RWPE2 (cell line): ENCODE results near the gene PAX8.
"Not testable (repeated sequence)": the region's sequence is repeated elsewhere in the genome, so short reads cannot be mapped to it uniquely, and the experiment has no call there.

Experiments used
- ATAC-seq: fragments of 200-7000 bp; cut with Tn5 transposase; 3 replicates; pipeline ENCODE4 v1.9.1; 2021; ENCODE audit warnings: low read depth
- DNase-seq: peaks from one replicate; pipeline ENCODE4 v3.0.0-alpha.2; 2020; ENCODE audit warnings: low spot score
- H3K27ac ChIP-seq: fragments of 450-650 bp; 2 replicates; pipeline ENCODE4 v1.5.1; 2017; ENCODE audit warnings: mild to moderate bottlenecking; ENCODE audit not compliant: poor library complexity, severe bottlenecking
- H3K27me3 ChIP-seq: fragments of 250-450 bp; sonication (Bioruptor Pico); 2 replicates; pipeline ENCODE4 v1.5.1; 2021; ENCODE audit warnings: mild to moderate bottlenecking, moderate library complexity; ENCODE audit not compliant: insufficient read depth, poor library complexity, severe bottlenecking
- H3K36me3 ChIP-seq: fragments of 250-450 bp; sonication (Bioruptor Pico); 2 replicates; pipeline ENCODE4 v1.5.1; 2020; ENCODE audit warnings: low read depth, mild to moderate bottlenecking, moderate library complexity
- H3K4me1 ChIP-seq: fragments of 250-450 bp; sonication (Bioruptor Pico); 2 replicates; pipeline ENCODE4 v1.5.1; 2021; ENCODE audit warnings: mild to moderate bottlenecking, moderate library complexity; ENCODE audit not compliant: insufficient read depth, poor library complexity, severe bottlenecking
- H3K4me3 ChIP-seq: fragments of 250-450 bp; sonication (Bioruptor Pico); 2 replicates; pipeline ENCODE4 v1.5.1; 2021; ENCODE audit warnings: mild to moderate bottlenecking, moderate library complexity; ENCODE audit not compliant: severe bottlenecking
- H3K9me3 ChIP-seq: fragments of 250-450 bp; sonication (Bioruptor Pico); 2 replicates; pipeline ENCODE4 v1.5.1; 2021; ENCODE audit warnings: mild to moderate bottlenecking, moderate library complexity; ENCODE audit not compliant: severe bottlenecking
- TF ChIP-seq, protein P1 (sequence below): fragments of 450-650 bp; IDR thresholded peaks from one replicate; pipeline ENCODE4 v1.5.1; 2017; ENCODE audit warnings: mild to moderate bottlenecking, moderate library complexity; ENCODE audit not compliant: poor library complexity, severe bottlenecking

PAX8 gene

DNA sequence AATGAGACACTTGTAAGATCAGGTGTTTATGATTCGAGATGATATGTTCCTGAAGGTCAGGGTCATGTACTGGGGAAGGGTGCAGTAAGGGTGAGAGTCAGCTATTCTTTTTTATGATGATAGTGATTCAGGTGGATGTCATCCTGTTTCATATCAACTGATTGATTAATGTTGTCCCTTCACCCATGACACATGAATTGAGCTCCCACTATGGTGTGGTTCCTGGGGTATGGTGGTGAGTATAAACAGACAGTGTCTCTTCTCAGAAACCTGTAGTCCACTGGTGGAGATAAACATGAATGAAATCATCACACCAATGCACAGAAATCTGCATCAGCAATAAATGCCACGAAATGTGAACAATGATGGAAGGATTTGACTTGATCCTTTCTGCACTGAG is 37.4 kb upstream of the PAX8 start:
- H3K9me3 ChIP-seq: no peaks in the 10 kb centered on the region
- DNase-seq (no peak), ATAC-seq (no peak)
- H3K4me3 ChIP-seq: no peak overlapping the region
- no peaks in the 10 kb centered on the region for H3K36me3 ChIP-seq
- no peaks in the 10 kb centered on the region for H3K27me3 ChIP-seq
- no peaks in the 10 kb centered on the region for H3K4me1 ChIP-seq
- TF ChIP-seq, protein P1, sequence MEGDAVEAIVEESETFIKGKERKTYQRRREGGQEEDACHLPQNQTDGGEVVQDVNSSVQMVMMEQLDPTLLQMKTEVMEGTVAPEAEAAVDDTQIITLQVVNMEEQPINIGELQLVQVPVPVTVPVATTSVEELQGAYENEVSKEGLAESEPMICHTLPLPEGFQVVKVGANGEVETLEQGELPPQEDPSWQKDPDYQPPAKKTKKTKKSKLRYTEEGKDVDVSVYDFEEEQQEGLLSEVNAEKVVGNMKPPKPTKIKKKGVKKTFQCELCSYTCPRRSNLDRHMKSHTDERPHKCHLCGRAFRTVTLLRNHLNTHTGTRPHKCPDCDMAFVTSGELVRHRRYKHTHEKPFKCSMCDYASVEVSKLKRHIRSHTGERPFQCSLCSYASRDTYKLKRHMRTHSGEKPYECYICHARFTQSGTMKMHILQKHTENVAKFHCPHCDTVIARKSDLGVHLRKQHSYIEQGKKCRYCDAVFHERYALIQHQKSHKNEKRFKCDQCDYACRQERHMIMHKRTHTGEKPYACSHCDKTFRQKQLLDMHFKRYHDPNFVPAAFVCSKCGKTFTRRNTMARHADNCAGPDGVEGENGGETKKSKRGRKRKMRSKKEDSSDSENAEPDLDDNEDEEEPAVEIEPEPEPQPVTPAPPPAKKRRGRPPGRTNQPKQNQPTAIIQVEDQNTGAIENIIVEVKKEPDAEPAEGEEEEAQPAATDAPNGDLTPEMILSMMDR: no peak
- no peak overlapping the region for H3K27ac ChIP-seq

DNA sequence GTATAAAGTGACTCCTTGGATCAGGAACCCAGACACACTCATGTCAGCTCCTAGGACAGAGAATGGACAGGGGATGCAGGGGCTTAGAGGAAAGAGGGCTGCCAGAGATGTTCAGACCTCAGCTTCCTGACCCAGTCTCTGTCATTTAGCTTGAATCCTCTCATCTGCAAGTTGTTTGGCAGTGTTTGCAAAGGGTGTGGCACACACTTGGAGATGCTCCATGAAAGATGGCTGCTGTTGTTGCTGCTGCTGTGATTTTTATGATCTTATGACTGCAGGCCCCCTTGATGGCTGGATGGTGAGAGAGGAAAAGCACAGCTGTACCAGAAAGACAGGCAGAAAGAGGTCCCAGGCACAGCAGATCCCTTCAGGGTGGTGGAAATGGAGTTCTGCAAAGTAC is 35.9 kb upstream of the PAX8 start:
- not testable (repeated sequence) for H3K9me3 ChIP-seq, H3K36me3 ChIP-seq, ATAC-seq, H3K27ac ChIP-seq, H3K4me3 ChIP-seq, H3K27me3 ChIP-seq, DNase-seq
- H3K4me1 ChIP-seq: peaks cover 10% of the 10 kb centered on the region

DNA sequence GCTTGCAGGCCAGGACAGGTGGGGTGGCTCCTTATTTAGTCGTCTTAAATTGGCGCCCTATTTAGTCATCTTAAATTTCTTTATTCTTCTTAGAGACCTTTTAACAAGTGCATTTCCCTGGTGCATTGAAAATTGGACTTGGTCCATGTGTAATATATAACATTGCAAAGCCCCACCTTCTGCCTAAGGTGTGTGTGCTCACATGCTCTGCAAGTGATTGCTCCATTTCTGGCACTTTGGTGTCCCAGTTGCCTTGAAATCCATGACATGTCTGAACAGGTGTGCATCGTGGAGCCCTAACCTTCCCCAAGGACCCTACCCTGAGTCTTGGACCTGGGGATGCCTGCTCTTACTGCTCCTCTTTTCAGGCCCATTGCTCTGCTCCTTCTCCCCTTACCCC is 35.5 kb upstream of the PAX8 start:
- DNase-seq, H3K36me3 ChIP-seq, ATAC-seq, H3K27me3 ChIP-seq, H3K9me3 ChIP-seq, H3K4me3 ChIP-seq, H3K27ac ChIP-seq: not testable (repeated sequence)
- H3K4me1 ChIP-seq: peaks cover 11% of the 10 kb centered on the region

DNA sequence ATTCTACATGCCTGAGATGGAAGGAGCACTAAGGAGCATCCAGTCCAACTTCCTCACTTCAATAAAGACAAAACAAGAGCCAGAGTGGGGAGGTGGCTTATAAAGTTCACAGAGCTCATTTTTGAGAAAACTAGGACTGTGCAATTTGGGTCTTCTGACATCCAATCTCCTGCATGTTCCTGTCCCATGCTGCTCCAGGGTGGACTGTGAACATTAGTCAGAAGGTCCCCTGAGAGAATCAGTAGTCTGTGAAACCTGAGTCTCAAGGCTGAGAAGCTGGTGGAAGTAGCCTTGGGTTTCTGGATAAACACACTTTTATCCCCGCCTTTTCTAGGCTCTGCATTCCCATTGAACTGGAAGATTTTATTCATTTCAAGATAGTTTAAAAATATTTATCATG is 33.1 kb upstream of the PAX8 start:
- not testable (repeated sequence) for DNase-seq, H3K27me3 ChIP-seq, H3K9me3 ChIP-seq, H3K27ac ChIP-seq, H3K36me3 ChIP-seq, H3K4me3 ChIP-seq, ATAC-seq
- peaks cover 11% of the 10 kb centered on the region for H3K4me1 ChIP-seq

DNA sequence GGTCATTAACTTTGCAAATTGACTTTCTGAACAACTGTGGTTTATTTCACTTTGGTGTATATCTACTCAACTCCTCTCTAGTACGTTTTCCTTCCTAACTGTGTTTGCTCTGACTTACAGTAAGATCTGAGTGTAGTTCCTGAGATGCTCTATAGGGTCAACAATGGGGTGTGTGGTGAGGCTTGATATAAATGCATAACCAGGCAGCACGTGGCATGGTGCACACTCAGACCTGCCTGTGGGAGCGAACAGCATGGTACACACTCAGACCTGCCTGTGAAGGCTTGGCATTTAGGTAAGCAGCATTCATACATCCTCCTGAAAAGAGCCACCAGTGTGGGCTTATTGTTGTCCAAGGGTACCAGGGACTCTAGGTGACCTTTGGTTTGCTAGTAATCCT is 32.5 kb upstream of the PAX8 start:
- not testable (repeated sequence) for H3K27ac ChIP-seq, H3K27me3 ChIP-seq, H3K9me3 ChIP-seq, DNase-seq, H3K4me3 ChIP-seq, H3K36me3 ChIP-seq, ATAC-seq
- peaks cover 11% of the 10 kb centered on the region for H3K4me1 ChIP-seq

DNA sequence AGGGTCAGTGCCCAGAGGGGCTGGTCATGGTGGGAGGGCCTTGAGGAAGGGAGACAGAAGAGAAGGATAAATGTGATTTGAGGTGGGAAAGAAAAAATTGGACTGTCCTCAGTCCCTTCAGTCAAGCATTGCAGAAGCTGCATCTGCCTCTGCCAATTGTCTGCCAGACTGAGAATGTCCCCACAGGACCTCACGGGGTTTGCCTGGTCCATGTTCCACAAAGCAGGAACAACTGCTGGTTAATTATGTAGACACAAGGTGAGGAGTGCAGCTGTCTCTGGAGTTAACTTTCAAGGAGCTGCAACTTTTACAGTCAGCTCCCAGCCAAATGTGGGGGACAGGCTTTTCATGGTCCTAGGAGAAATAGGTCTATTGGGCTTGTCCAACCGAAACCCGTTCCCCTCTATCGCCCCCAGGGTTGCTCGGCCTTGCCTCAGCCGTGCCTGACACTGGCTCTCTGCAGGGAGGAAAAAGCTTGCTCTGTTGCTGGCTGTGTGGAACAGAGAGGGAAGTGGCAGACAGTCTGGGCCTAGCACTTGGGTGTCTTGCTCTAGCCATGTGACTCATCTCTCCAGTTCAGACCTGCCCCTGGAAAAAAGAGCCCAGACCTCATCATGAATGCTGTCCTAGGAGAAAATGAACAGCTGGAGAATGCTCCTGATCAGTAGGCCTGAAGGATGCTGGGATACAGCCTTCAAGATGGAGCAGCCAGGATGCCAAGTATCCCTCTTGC is 31.1 kb upstream of the PAX8 start:
- H3K27ac ChIP-seq: peak overlapping the region; percentile 70
- ATAC-seq: peak; percentile 95
- no peaks in the 10 kb centered on the region for H3K36me3 ChIP-seq
- no peak for DNase-seq
- no peak overlapping the region for H3K4me3 ChIP-seq
- TF ChIP-seq, protein P1: no peak
- no peaks in the 10 kb centered on the region for H3K9me3 ChIP-seq
- no peaks in the 10 kb centered on the region for H3K27me3 ChIP-seq
- H3K4me1 ChIP-seq: peaks cover 16% of the 10 kb centered on the region

DNA sequence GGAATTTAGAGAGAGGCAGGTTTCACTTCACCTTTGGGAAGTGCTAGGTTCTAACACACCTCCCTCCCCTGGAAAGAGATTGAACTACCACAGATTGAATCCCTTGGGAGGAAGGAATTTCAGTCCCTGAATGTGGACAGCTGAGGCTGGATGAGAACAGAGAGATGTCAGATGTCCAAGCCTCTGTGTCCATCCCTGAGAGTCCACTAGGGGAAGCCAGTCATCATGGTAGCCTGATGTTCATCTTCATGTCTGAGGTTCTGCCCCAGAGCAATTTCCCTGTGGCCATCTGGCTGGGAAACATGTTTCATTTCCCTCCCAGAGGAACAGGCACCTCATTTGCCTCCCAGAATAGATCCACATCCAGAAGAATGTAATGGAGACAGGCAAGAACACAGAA is 30.1 kb upstream of the PAX8 start:
- not testable (repeated sequence) for H3K27me3 ChIP-seq, DNase-seq, H3K9me3 ChIP-seq, H3K36me3 ChIP-seq, ATAC-seq, H3K27ac ChIP-seq, H3K4me3 ChIP-seq
- peaks cover 16% of the 10 kb centered on the region for H3K4me1 ChIP-seq

DNA sequence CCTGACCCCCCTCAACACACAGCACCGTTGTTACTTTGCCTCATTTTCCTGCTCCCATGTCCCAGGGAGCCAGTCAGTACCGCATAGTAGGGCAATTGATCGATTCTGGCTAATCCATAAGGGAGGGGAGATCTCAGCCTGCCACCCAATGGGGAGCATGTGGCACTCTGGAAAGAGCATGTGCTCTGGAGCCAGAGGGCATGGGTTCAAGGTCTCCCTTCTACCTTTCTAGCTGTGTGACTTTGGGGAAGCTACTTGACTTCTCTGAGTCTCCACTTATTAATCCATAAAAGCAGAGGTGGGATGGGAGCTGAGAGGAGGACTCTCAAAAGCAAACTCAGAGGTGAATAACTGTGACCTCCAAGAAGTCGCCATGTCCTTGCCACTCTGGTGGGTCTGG is 27.5 kb upstream of the PAX8 start:
- not testable (repeated sequence) for H3K9me3 ChIP-seq, DNase-seq, ATAC-seq, H3K27me3 ChIP-seq, H3K4me3 ChIP-seq, H3K36me3 ChIP-seq, H3K27ac ChIP-seq
- H3K4me1 ChIP-seq: peaks cover 16% of the 10 kb centered on the region

DNA sequence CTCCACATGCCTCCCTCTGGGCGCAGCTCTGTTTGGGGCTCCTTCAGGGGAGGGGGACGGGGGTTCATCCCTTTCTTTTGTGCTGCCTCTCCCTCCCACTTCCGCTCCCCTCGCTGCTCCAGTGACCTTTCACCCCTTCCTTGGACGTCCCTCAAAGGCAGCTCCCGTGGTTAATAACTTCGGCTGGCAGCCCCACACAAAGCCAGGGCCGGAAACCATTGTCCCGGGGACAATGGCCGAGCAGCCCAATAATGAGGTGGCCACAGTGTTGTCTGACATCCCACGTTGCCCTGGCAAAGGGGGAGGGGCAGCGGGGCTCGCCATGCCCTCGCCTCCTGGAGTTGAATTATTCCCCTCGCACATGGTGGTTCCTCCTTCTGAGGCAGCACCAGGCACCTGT is 27.0 kb upstream of the PAX8 start:
- not testable (repeated sequence) for DNase-seq, H3K27ac ChIP-seq, H3K9me3 ChIP-seq, H3K27me3 ChIP-seq, ATAC-seq, H3K4me3 ChIP-seq, H3K36me3 ChIP-seq
- H3K4me1 ChIP-seq: peaks cover 16% of the 10 kb centered on the region
